IMR-90 (cell line): ENCODE measurements around the gene C5orf63. TPM values are rescaled to one million over a fixed set of nuclear protein-coding genes. Genes with fewer than 3 reads are reported as not detected.

Experiments used
- ATAC-seq: fragments of 200-7000 bp; cut with Tn5 transposase; 2 replicates; pipeline ENCODE4 v1.9.1; 2020; ENCODE audit warnings: low read depth, mild to moderate bottlenecking, moderate library complexity
- BruUV-seq: library from RNA; stranded (reverse); fragments of 400-500 nt; replicated peaks from 2 replicates; lab custom pipeline; 2021; lab: Mats Ljungman, UMichigan
- CTCF ChIA-PET: fragments of 300-600 bp; formaldehyde crosslinking; extraction: SDS; loops from one replicate; lab custom pipeline; 2021; ENCODE audit warnings: antibody characterized with exemption; lab: Yijun Ruan, JAX
- POLR2A ChIA-PET: fragments of 300-600 bp; sonication (Branson Sonifier 250); formaldehyde crosslinking; loops from one replicate; lab custom pipeline; 2022; ENCODE audit warnings: antibody characterized with exemption; ENCODE audit not compliant: unreplicated experiment; lab: Charles Lee
- DNase-seq: peaks from one replicate; pipeline ENCODE4 v3.0.0; 2013
- H2AFZ ChIP-seq: replicated peaks from 2 replicates; pipeline ENCODE3; 2013; ENCODE audit warnings: low read length, mild to moderate bottlenecking; ENCODE audit not compliant: poor library complexity
- H2AK5ac ChIP-seq: 2 replicates; pipeline ENCODE4 v1.6.1; 2013; ENCODE audit warnings: low read depth, low read length, inconsistent platforms
- H2AK9ac ChIP-seq: replicated peaks from 2 replicates; pipeline ENCODE3; 2013; ENCODE audit warnings: mild to moderate bottlenecking, low read depth, low read length, moderate library complexity; ENCODE audit not compliant: poor library complexity
- H2BK120ac ChIP-seq: 2 replicates; pipeline ENCODE4 v1.6.1; 2013; ENCODE audit warnings: low read depth, low read length, inconsistent platforms
- H2BK15ac ChIP-seq: 3 replicates; pipeline ENCODE4 v1.6.1; 2013; ENCODE audit warnings: low read depth, low read length, inconsistent platforms
- H2BK20ac ChIP-seq: 2 replicates; pipeline ENCODE4 v1.6.1; 2013; ENCODE audit warnings: low read depth, mild to moderate bottlenecking, inconsistent platforms, low read length, moderate library complexity
- H2BK5ac ChIP-seq: 2 replicates; pipeline ENCODE4 v1.6.1; 2013; ENCODE audit warnings: mild to moderate bottlenecking, low read depth, low read length, inconsistent platforms; ENCODE audit not compliant: poor library complexity, severe bottlenecking
- H3K14ac ChIP-seq: replicated peaks from 2 replicates; pipeline ENCODE4 v1.6.1; 2013; ENCODE audit warnings: low read depth, low read length, inconsistent platforms
- H3K18ac ChIP-seq: 2 replicates; pipeline ENCODE4 v1.6.1; 2013; ENCODE audit warnings: low read depth, low read length, control low read depth
- H3K23ac ChIP-seq: 2 replicates; pipeline ENCODE4 v1.6.1; 2013; ENCODE audit warnings: low read depth, low read length, inconsistent platforms
- H3K27ac ChIP-seq: 2 replicates; pipeline ENCODE4 v1.5.1; 2013; ENCODE audit warnings: mild to moderate bottlenecking, control low read depth, low read length; ENCODE audit not compliant: insufficient read depth
- H3K27me3 ChIP-seq: 2 replicates; pipeline ENCODE4 v1.6.1; 2013; ENCODE audit warnings: low read length; ENCODE audit not compliant: control insufficient read depth, insufficient read depth
- H3K36me3 ChIP-seq: 2 replicates; pipeline ENCODE4 v1.6.1; 2013; ENCODE audit warnings: low read length, mixed read lengths; ENCODE audit not compliant: control insufficient read depth, insufficient read depth
- H3K4ac ChIP-seq: 2 replicates; pipeline ENCODE4 v1.6.1; 2013; ENCODE audit warnings: low read depth, low read length, inconsistent platforms
- H3K4me1 ChIP-seq: 2 replicates; pipeline ENCODE4 v1.6.1; 2013; ENCODE audit warnings: low read length, mixed read lengths; ENCODE audit not compliant: control insufficient read depth, insufficient read depth
- H3K4me2 ChIP-seq: 2 replicates; pipeline ENCODE4 v1.6.1; 2013; ENCODE audit warnings: low read depth, mild to moderate bottlenecking, control low read depth, low read length, moderate library complexity
- H3K4me3 ChIP-seq: 2 replicates; pipeline ENCODE4 v1.5.1; 2013; ENCODE audit warnings: low read depth, mild to moderate bottlenecking, control low read depth, low read length, moderate library complexity; ENCODE audit not compliant: insufficient read depth
- H3K56ac ChIP-seq: 2 replicates; pipeline ENCODE4 v1.6.1; 2013; ENCODE audit warnings: low read length, inconsistent platforms; ENCODE audit not compliant: insufficient read depth; ENCODE audit errors: extremely low read depth
- H3K79me1 ChIP-seq, 2 experiments: 2 replicates each; pipeline ENCODE4 v1.6.1; 2013; ENCODE audit warnings: low read length in 2 of 2, inconsistent platforms in 1 of 2, low read depth in 1 of 2
- H3K9ac ChIP-seq: 2 replicates; pipeline ENCODE4 v1.6.1; 2013; ENCODE audit warnings: low read depth, low read length, control low read depth
- H3K9me1 ChIP-seq: 2 replicates; pipeline ENCODE4 v1.6.1; 2013; ENCODE audit warnings: low read length, inconsistent platforms; ENCODE audit not compliant: insufficient read depth
- H3K9me3 ChIP-seq: 2 replicates; pipeline ENCODE4 v1.6.1; 2013; ENCODE audit warnings: low read length; ENCODE audit not compliant: control insufficient read depth, insufficient read depth
- H4K20me1 ChIP-seq: 2 replicates; pipeline ENCODE4 v1.6.1; 2013; ENCODE audit warnings: low read length, inconsistent platforms; ENCODE audit not compliant: insufficient read depth
- H4K5ac ChIP-seq: 2 replicates; pipeline ENCODE4 v1.6.1; 2013; ENCODE audit warnings: mild to moderate bottlenecking, low read depth, low read length, control low read depth
- H4K8ac ChIP-seq, 2 experiments: 2 replicates each; pipeline ENCODE4 v1.6.1; 2013; ENCODE audit warnings: low read depth in 2 of 2, low read length in 2 of 2, control low read depth in 1 of 2, inconsistent platforms in 1 of 2
- H4K91ac ChIP-seq: 2 replicates; pipeline ENCODE4 v1.6.1; 2013; ENCODE audit warnings: low read depth, low read length, inconsistent platforms; ENCODE audit not compliant: insufficient read depth
- MXI1 ChIP-seq: IDR thresholded peaks from 2 replicates; pipeline ENCODE4 v1.6.1; 2012; ENCODE audit warnings: low read depth, mild to moderate bottlenecking, low read length, moderate library complexity, borderline replicate concordance
- POLR2A ChIP-seq: IDR thresholded peaks from 2 replicates; pipeline ENCODE4 v1.6.1; 2012; ENCODE audit warnings: mild to moderate bottlenecking, low read depth, low read length
- WGBS, 2 experiments: methylation state at CpG; one replicate each; pipeline versions ENCODE4 v1.1.5 to v1.1.7; 2013; ENCODE audit warnings: missing lambda C conversion rate in 2 of 2; ENCODE audit not compliant: insufficient read length in 1 of 2; ENCODE audit errors: extremely low coverage in 2 of 2; 5-methylcytosine and 5-hydroxymethylcytosine counted together
- dilution Hi-C: fragments of 300-500 bp; cut with HindIII; formaldehyde crosslinking; loops from one replicate; pipeline ENCODE4 v1.14.3; 2018; ENCODE audit warnings: low sequenced_read_pairs; ENCODE audit not compliant: unreplicated experiment
- in situ Hi-C: fragments of 300-500 bp; cut with MboI; formaldehyde crosslinking; loops from 3 replicates; pipeline ENCODE4 v1.14.3; 2019; ENCODE audit warnings: low sequenced_read_pairs, inconsistent platforms, mixed read lengths
- intact Hi-C: fragments of 100-400 bp; cut with micrococcal nuclease; formaldehyde crosslinking; loops from 2 replicates; pipeline ENCODE4 v1.10.0; 2022
- polyA plus RNA-seq, 3 experiments: library from polyadenylated mRNA; depleted of rRNA; stranded (reverse); fragments of >200 nt; gene quantifications; 2 replicates each; pipeline ENCODE4 v1.2.3, GENCODE V29; 2012; ENCODE audit warnings: low replicate concordance in 1 of 3
- total RNA-seq: library from RNA; depleted of rRNA; stranded (reverse); fragments of >200 nt; gene quantifications from 2 replicates; pipeline ENCODE4 v1.2.3, GENCODE V29; 2012

The C5orf63 gene
- total and polyA plus RNA-seq, 2 of the 4 experiments (the other 2 are of a cell fraction), result 0.72 to 1.1 TPM

- Histone ChIP-seq H3K4me3 (peak overlapping the region; percentile 62), H3K27me3 (no peaks in the 10 kb centered on the region), H4K91ac (no peak overlapping the region), H4K5ac (no peak overlapping the region), H3K23ac (0 out of 2 replicates have a peak overlapping the region, but pooled peaks have one; percentile 11), H2BK120ac (no peak overlapping the region; the same call in 1 of the 2 replicates), H3K9ac (peak overlapping the region; percentile 24; the same call in 1 of the 2 replicates), H3K79me1 (peaks cover 11 to 23% of the 10 kb centered on the region in 2 experiments; a peak in 3 of 4 replicates), H3K14ac (no peak overlapping the region; the same call in 1 of the 2 replicates), H3K4me2 (peak overlapping the region; percentile 80), H3K4me1 (peaks cover 5% of the 10 kb centered on the region), H2AK5ac (0 out of 2 replicates have a peak overlapping the region, but pooled peaks have one; percentile 10), H2BK5ac (no peak overlapping the region), H4K8ac (peak overlapping the region in 1 of 2 experiments; percentile 1; a peak in 1 of 4 replicates), H2BK20ac (no peak overlapping the region), H3K56ac (no peak overlapping the region), H2AK9ac (peak overlapping the region; percentile 52), H3K9me1 (peaks cover 8% of the 10 kb centered on the region; the same call in 1 of the 2 replicates), H3K4ac (no peak overlapping the region; the same call in 1 of the 2 replicates), H3K36me3 (no peaks in the 10 kb centered on the region), H4K20me1 (no peaks in the 10 kb centered on the region), H3K18ac (no peak overlapping the region), H3K9me3 (no peaks in the 10 kb centered on the region), H2AFZ (peak overlapping the region; percentile 99), H2BK15ac (no peak overlapping the region), H3K27ac (peak overlapping the region; percentile 7; the same call in 1 of the 2 replicates)
- in situ Hi-C loops, result no loop called here
- DNase-seq (no peak), ATAC-seq (peak; percentile 1)
- ChIA-PET POLR2A (interaction anchor here (0.6 kb wide), 1 partner anchor 373 kb away, joined by 6 read pairs; no protein-coding TSS in a partner anchor), CTCF (interaction anchor here (0.6 kb wide), 1 partner anchor 59 kb away, joined by 7 read pairs; no protein-coding TSS in a partner anchor)
- BruUV-seq, result no TSS peak
- 5% methylated on average over 13 of the region's 45 CpGs; no CpG with 5 or more reads in 1 of the 2 experiments for WGBS, 2 experiments
- dilution Hi-C loops, result no loop called here
- intact Hi-C loops, result loop anchor here (2.0 to 5.0 kb wide), 2 partner anchors 184 to 281 kb away; no protein-coding TSS in a partner anchor
- TF ChIP-seq POLR2A (no peak), MXI1 (no peak)
Measured at GRCh38 chr5:127031147-127031862, 42.0 kb downstream of the C5orf63 start.
